GM19397 (cell line): ENCODE results near the gene KRT6A.
"Not testable (repeated sequence)": the region's sequence is repeated elsewhere in the genome, so short reads cannot be mapped to it uniquely, and the experiment has no call there.

ENCODE experiments used
- ATAC-seq: cut with Tn5 transposase; IDR thresholded peaks from one replicate; pipeline ENCODE4 v1.9.1; 2021; ENCODE audit warnings: mild to moderate bottlenecking, moderate library complexity; ENCODE audit not compliant: unreplicated experiment

KRT6A gene

GRCh38 chr12:52506858-52507715 lies 14.0 kb upstream of the KRT6A start:
- ATAC-seq, result no peak

- no peak for ATAC-seq
These were observed 9.8 kb upstream of the KRT6A start for GRCh38 chr12:52502877-52503276.

GRCh38 chr12:52501490-52501889 lies 8.4 kb upstream of the KRT6A start:
- ATAC-seq, result no peak

GRCh38 chr12:52500574-52500973 lies 7.5 kb upstream of the KRT6A start:
- not testable (repeated sequence) for ATAC-seq

- no peak for ATAC-seq
These were observed 6.9 kb upstream of the KRT6A start for GRCh38 chr12:52499806-52500560.

DNA sequence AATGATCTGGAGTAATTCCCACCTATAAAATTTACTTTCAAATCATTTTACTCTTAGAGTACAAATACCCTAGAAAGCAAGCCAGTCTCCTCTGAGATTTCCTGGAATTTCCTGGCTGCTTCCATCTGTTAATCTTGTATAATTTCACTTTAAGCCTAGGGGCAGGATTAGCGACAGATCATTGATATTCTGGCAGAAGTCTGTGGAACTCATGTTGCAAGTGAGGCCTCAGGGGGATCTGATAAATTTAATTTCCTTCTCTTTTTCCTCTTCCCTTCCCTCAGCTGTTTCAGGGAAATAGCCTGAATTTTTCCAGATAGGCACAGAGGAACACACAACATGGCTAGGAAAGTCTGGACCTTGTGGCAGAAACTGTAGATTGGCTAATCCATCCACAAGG lies 5.9 kb upstream of the KRT6A start:
- ATAC-seq, result no peak

DNA sequence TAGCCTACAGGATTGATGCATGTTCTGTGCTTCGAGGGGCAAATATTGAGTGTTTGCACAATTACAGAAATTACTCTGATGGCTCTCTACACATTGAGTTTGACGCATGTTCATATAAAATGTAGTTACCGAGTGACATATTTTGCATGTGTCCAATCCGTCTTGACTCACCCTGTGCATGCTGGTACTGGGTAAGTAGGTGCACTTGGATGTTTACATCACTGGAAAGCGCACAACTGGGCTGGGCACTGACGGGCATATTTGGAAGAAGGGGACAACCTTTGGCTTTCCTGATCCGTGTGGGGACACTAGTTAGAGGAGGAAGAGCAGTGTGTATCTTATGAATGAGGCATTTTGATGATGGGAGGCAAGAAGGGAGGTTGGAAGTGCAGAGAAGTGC lies 4.9 kb upstream of the KRT6A start:
- ATAC-seq, result no peak

DNA sequence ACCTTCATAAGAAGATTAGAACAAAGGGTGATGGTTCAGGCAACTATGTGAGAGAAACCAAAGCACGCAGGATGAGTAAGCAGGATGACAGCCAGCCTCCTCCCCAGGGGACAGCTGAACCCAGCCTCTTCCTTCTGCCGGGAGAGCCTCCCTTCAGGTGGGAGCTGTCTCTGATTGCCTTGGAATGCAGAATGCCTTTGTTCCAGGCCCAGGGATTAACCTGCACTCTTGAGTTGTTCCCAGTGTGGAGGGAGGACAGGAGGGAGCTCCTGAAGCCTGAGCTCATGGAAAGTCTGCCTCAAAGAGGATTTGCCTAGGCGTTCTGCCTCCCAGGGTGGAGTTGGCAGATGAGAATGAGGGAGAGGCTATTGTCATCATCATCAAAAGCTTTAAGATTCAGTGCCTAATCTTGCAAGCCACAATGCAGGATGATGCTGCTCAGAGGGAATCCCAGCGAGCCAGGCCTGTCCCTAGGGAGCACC lies 3.6 kb upstream of the KRT6A start:
- ATAC-seq, result no peak

DNA sequence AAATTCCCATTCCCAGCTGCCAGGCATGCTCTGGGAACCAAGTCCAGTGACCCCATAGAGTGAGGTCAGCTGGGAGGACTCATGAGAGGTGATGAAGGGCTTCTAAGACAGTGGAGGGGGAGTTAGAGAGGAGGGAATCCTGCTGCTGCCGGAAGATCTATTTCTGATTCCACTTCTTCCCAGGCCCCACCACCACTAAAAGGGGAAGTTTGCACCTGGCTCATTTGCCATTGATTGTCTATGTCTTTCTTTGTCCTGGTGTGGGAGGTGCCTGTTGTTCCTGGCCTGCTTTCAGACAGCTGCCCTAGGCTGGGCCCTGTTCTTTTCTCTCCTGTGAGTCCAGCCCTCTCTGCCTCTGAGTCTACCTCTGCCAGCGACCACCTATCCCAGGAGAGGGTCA lies 3.0 kb upstream of the KRT6A start:
- ATAC-seq, result no peak

DNA sequence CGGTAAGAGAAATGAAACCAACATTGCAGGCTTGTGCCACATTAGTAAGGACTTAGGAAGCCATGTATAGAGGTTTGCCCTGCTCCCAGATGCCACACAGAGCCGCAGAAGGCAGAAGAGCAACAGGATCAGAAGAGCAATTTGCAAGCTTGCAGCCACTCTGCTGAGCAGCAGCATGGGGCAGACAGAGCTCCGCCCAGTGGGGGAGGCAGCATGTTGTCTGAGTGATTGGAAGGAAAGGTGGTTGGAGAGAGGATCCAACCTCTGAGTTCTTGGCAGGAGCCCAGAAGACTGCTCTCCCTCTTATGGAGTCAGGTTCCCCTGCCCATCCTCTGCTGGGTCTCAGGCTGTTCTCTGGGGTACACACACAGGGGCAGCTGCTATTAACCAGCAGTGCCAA lies 2.3 kb upstream of the KRT6A start:
- no peak for ATAC-seq

GRCh38 chr12:52494518-52494917 lies 1.5 kb upstream of the KRT6A start:
- ATAC-seq, result no peak

DNA sequence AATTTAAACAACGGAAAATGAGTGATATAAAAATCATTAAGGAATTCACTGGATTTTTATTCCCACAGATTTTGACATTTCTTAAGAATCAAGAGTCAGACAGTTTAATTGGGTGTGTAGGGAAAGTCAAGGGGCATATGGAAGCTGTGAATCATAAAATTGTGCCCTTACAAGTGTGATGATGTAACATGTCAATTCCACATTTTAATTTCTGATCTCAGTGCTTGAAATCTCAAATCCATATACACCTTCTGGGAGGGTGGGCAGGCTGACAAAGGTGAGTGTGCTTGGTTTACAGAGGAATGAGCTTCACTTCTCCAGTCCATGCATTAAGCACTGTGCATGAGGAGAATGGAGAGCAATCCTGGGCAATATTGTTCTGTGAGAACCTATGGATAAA lies 1.0 kb upstream of the KRT6A start:
- no peak for ATAC-seq

DNA sequence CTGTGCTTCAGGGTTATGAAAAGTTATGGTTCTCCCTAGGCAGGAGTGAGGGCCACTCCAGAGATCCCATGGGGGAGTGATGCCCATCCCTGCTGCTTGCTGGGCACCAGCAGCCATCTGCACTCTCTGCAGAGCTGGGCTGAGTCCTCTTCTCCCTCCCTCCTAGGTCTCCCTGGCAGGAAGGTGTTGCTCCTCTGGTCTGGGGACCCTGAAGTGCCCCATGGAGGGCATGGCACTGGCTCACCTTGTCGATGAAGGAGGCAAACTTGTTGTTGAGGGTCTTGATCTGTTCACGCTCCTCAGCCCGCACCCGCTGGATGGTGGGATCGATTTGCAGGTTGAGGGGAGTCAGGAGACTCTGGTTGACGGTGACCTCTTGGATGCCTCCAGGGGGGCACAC lies 652 bp downstream of the KRT6A start:
- not testable (repeated sequence) for ATAC-seq

GRCh38 chr12:52491495-52491894 lies 1.6 kb downstream of the KRT6A start:
- ATAC-seq, result not testable (repeated sequence)

DNA sequence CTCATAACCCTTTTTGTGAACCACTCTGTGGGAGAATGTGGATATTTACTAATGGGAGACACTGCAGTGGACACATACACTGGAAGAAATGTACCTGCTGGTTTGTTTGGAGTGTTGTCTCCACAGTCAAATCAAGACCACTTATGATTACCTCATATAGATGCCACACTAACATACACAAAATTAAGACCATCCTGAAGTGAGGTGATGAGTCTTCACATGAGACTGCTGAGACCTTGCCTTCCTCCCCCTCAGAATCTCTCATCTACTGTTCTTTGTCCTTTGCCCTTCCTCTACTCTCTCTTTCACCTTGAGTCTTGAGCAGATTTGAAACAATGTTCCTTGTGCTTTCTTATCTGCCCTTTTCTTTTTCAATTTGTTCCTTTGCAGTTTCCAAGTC lies 4.3 kb downstream of the KRT6A start:
- ATAC-seq, result no peak

- ATAC-seq, result not testable (repeated sequence)
These were observed 5.2 kb downstream of the KRT6A start for GRCh38 chr12:52487744-52488443.

GRCh38 chr12:52487211-52487610 lies 5.8 kb downstream of the KRT6A start:
- ATAC-seq, result no peak

GRCh38 chr12:52486166-52487105 lies 6.6 kb downstream of the KRT6A start:
- ATAC-seq, result no peak

- ATAC-seq, result no peak
These were observed 13.0 kb downstream of the KRT6A start for GRCh38 chr12:52480073-52480472.

GRCh38 chr12:52477651-52478050 lies 15.4 kb downstream of the KRT6A start:
- ATAC-seq, result no peak
